GM23338 (cell line): Measurements from ENCODE around the gene NAA16. TPM values are rescaled to one million over a fixed set of nuclear protein-coding genes. Genes with fewer than 3 reads are reported as not detected.

Source experiments
- ATAC-seq: fragments of 200-7000 bp; cut with Tn5 transposase; 3 replicates; pipeline ENCODE4 v1.9.1; 2020
- DNase-seq: peaks from one replicate; pipeline ENCODE4 v3.0.0-alpha.2; 2015; ENCODE audit warnings: low spot score
- H2AFZ ChIP-seq: fragments of 200-600 bp; sonication (generic); 2 replicates; pipeline ENCODE4 v1.8.0; 2016; ENCODE audit warnings: antibody characterized with exemption, mild to moderate bottlenecking, moderate library complexity
- H3F3A ChIP-seq: fragments of 200-600 bp; sonication (generic); replicated peaks from 2 replicates; pipeline ENCODE4 v1.8.0; 2017; ENCODE audit warnings: antibody characterized with exemption, mixed run types, low read depth
- H3K27ac ChIP-seq: fragments of 200-600 bp; sonication (generic); 2 replicates; pipeline ENCODE4 v1.6.1; 2016; ENCODE audit warnings: low read depth
- H3K27me3 ChIP-seq: fragments of 200-600 bp; sonication (generic); 2 replicates; pipeline ENCODE4 v1.8.0; 2016; ENCODE audit warnings: mild to moderate bottlenecking, mixed run types, moderate library complexity; ENCODE audit not compliant: insufficient read depth
- H3K36me3 ChIP-seq: fragments of 200-600 bp; sonication (generic); 2 replicates; pipeline ENCODE4 v1.8.0; 2016; ENCODE audit warnings: mild to moderate bottlenecking; ENCODE audit not compliant: insufficient read depth
- H3K4me1 ChIP-seq: fragments of 200-600 bp; sonication (generic); 2 replicates; pipeline ENCODE4 v1.8.0; 2016; ENCODE audit warnings: mild to moderate bottlenecking, moderate library complexity; ENCODE audit not compliant: insufficient read depth
- H3K4me2 ChIP-seq: fragments of 200-600 bp; sonication (generic); 2 replicates; pipeline ENCODE4 v1.7.1; 2017; ENCODE audit warnings: mixed run types
- H3K4me3 ChIP-seq: fragments of 200-600 bp; sonication (generic); 2 replicates; pipeline ENCODE4 v1.6.1; 2016; ENCODE audit warnings: mixed run types
- H3K79me2 ChIP-seq: fragments of 200-600 bp; sonication (generic); replicated peaks from 2 replicates; pipeline ENCODE4 v1.8.0; 2017; ENCODE audit warnings: mild to moderate bottlenecking; ENCODE audit not compliant: insufficient read depth
- H3K9me2 ChIP-seq: fragments of 200-600 bp; sonication (generic); 2 replicates; pipeline ENCODE4 v1.8.0; 2017; ENCODE audit not compliant: insufficient read depth
- H4K20me1 ChIP-seq: fragments of 200-600 bp; sonication (generic); replicated peaks from 2 replicates; pipeline ENCODE4 v1.8.0; 2017; ENCODE audit warnings: mild to moderate bottlenecking; ENCODE audit not compliant: insufficient read depth
- H3K27ac Mint-ChIP-seq: 2 replicates; pipeline ENCODE4 v1.8.0; 2020; ENCODE audit warnings: inconsistent platforms, mild to moderate bottlenecking, moderate library complexity, mixed read lengths
- H3K27me3 Mint-ChIP-seq: 3 replicates; pipeline ENCODE4 v1.8.0; 2022; ENCODE audit warnings: low read depth, mild to moderate bottlenecking, moderate library complexity, mixed read lengths, inconsistent platforms; ENCODE audit not compliant: insufficient read depth, poor library complexity
- H3K36me3 Mint-ChIP-seq: 3 replicates; pipeline ENCODE4 v1.8.0; 2021; ENCODE audit warnings: low read depth, mild to moderate bottlenecking, inconsistent platforms, moderate library complexity, mixed read lengths
- H3K4me1 Mint-ChIP-seq: 3 replicates; pipeline ENCODE4 v1.8.0; 2020; ENCODE audit warnings: mild to moderate bottlenecking, inconsistent platforms, mixed read lengths
- H3K4me3 Mint-ChIP-seq: 3 replicates; pipeline ENCODE4 v1.8.0; 2021; ENCODE audit warnings: moderate library complexity, mild to moderate bottlenecking, inconsistent platforms, mixed read lengths
- H3K9me3 Mint-ChIP-seq: 3 replicates; pipeline ENCODE4 v1.8.0; 2020; ENCODE audit warnings: moderate library complexity, mild to moderate bottlenecking, inconsistent platforms, mixed read lengths
- CREB1 ChIP-seq: fragments of 250-450 bp; sonication (Bioruptor Pico); IDR thresholded peaks from 2 replicates; pipeline ENCODE4 v1.5.0; 2020; ENCODE audit warnings: low read depth, mild to moderate bottlenecking, moderate library complexity
- CTCF ChIP-seq, 2 experiments: fragments of 200-600 bp in 1 of 2; sonication (generic) in 1 of 2; conservative IDR thresholded peaks; 2 replicates each; pipeline versions ENCODE4 v1.5.1 to v1.6.1; 2016 to 2017; ENCODE audit warnings: antibody characterized with exemption in 2 of 2, low read depth in 2 of 2, mild to moderate bottlenecking in 2 of 2, moderate library complexity in 1 of 2
- ETS1 ChIP-seq: IDR thresholded peaks from 2 replicates; pipeline ENCODE4 v1.6.1; 2016; ENCODE audit warnings: antibody characterized with exemption
- EZH2 ChIP-seq: fragments of 200-600 bp; sonication (generic); IDR thresholded peaks from one replicate; pipeline ENCODE4 v1.8.0; 2017; ENCODE audit warnings: antibody characterized with exemption, mild to moderate bottlenecking, low read depth; ENCODE audit not compliant: unreplicated experiment
- EZH2phosphoT487 ChIP-seq: fragments of 200-600 bp; sonication (generic); IDR thresholded peaks from one replicate; pipeline ENCODE4 v1.8.1; 2018; ENCODE audit warnings: antibody characterized with exemption; ENCODE audit not compliant: unreplicated experiment
- NANOG ChIP-seq: IDR thresholded peaks from 2 replicates; pipeline ENCODE4 v1.6.1; 2016; ENCODE audit warnings: antibody characterized with exemption, borderline replicate concordance
- REST ChIP-seq: IDR thresholded peaks from one replicate; pipeline ENCODE4 v1.6.1; 2018; ENCODE audit warnings: antibody characterized with exemption; ENCODE audit not compliant: unreplicated experiment
- STAT1 ChIP-seq: IDR thresholded peaks from one replicate; pipeline ENCODE4 v1.6.1; 2016; ENCODE audit warnings: antibody characterized with exemption; ENCODE audit not compliant: unreplicated experiment
- ZNF114 ChIP-seq: fragments of 250-450 bp; sonication (Bioruptor Pico); IDR thresholded peaks from 2 replicates; pipeline ENCODE4 v1.5.0; 2020; ENCODE audit warnings: mild to moderate bottlenecking, moderate library complexity
- ZNF331 ChIP-seq: fragments of 250-450 bp; sonication (Bioruptor Pico); IDR thresholded peaks from 2 replicates; pipeline ENCODE4 v1.5.0; 2020; ENCODE audit warnings: low read depth, mild to moderate bottlenecking, moderate library complexity
- ZNF462 ChIP-seq: fragments of 250-450 bp; sonication (Bioruptor Pico); IDR thresholded peaks from 2 replicates; pipeline ENCODE4 v1.5.0; 2020; ENCODE audit warnings: mild to moderate bottlenecking, moderate library complexity
- polyA plus RNA-seq: library from polyadenylated mRNA; unstranded; fragments of >200 nt; fragmentation: Nextera tagmentation; extraction: Ambion mirVana; gene quantifications from 2 replicates; pipeline ENCODE4 v1.2.1, GENCODE V29; 2016
- total RNA-seq: library from RNA; depleted of rRNA; stranded (reverse); fragments of >200 nt; shearing (Covaris generic); gene quantifications from 2 replicates; pipeline ENCODE4 v1.2.3, GENCODE V29; 2014

The NAA16 gene
- total and polyA plus RNA-seq, 2 experiments from 2014 or later: 42.3 to 51.7 TPM

DNA sequence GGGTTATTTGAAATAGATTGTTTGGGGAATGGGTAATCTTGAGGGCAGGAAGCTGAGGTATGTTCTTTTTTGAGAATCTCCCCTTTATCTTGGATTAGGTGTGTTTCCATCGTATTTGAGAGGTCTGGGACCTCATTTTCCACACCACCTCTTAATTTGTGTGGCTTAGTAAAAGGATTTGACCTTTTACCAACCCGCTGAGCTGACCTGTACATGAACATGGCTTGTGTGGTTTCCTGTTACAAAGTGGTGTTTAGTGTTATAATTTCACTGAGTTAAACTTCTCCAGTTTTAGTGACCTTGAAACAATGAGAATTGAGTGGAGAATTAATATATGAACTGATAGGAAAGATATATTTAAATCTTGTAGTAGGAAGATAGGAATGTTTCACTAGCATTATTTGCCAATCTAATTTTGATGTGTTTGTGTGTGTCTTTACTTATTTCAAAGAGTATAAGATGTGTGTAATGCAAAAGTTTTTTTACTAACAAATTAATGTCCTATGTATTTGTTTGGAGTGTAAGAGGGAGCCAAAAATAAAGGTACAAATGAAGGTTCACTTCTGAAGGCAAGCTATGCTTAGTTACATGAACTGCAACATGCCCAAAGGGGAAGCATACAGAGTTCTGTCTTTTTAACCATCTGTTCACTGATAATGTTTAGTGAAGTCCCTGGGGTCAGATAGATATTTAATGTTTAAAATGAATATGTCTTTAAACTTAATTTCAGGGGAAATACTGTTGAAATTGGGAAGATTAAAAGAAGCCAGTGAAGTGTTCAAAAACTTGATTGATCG lies 17.1 kb downstream of the NAA16 start:
- Mint-ChIP-seq H3K27ac (no peak overlapping the region), H3K4me3 (no peak overlapping the region), H3K4me1 (no peaks in the 10 kb centered on the region), H3K9me3 (no peaks in the 10 kb centered on the region), H3K36me3 (peaks cover 44% of the 10 kb centered on the region), H3K27me3 (no peaks in the 10 kb centered on the region)
- no peak for TF ChIP-seq CREB1 (CRISPR knock-in tag)
- no peak for TF ChIP-seq EZH2phosphoT487
- no peak for TF ChIP-seq ZNF462 (CRISPR knock-in tag)
- TF ChIP-seq ZNF331 (CRISPR knock-in tag): no peak
- no peak for TF ChIP-seq CTCF (conservative IDR thresholded peaks at IDR 0.05; ENCODE audit: low read depth in 2 of 2)
- no peak for TF ChIP-seq EZH2
- no peak for TF ChIP-seq ETS1
- no peak for TF ChIP-seq STAT1
- TF ChIP-seq REST: no peak
- TF ChIP-seq NANOG: no peak
- TF ChIP-seq ZNF114 (CRISPR knock-in tag): no peak
- Histone ChIP-seq H2AFZ (no peak overlapping the region), H3K4me1 (no peaks in the 10 kb centered on the region), H3K27me3 (no peaks in the 10 kb centered on the region), H3K27ac (no peak overlapping the region), H4K20me1 (peaks cover 8% of the 10 kb centered on the region; the same call in 1 of the 2 replicates), H3K36me3 (peaks cover 35% of the 10 kb centered on the region), H3K9me2 (no peaks in the 10 kb centered on the region), H3K4me2 (no peak overlapping the region), H3K79me2 (peaks cover 22% of the 10 kb centered on the region), H3F3A (no peaks in the 10 kb centered on the region), H3K4me3 (no peak overlapping the region)
- no peak for ATAC-seq
- no peak for DNase-seq
